GM19397 (cell line): Measurements from ENCODE around the gene PSTPIP1.

Experiments
- ATAC-seq: cut with Tn5 transposase; IDR thresholded peaks from one replicate; pipeline ENCODE4 v1.9.1; 2021; ENCODE audit warnings: mild to moderate bottlenecking, moderate library complexity; ENCODE audit not compliant: unreplicated experiment

PSTPIP1 gene

GRCh38 chr15:77029166-77030047, 34.5 kb downstream of the PSTPIP1 start:
- ATAC-seq, result no peak

GRCh38 chr15:77030048-77030927, 35.4 kb downstream of the PSTPIP1 start:
- no peak for ATAC-seq

DNA sequence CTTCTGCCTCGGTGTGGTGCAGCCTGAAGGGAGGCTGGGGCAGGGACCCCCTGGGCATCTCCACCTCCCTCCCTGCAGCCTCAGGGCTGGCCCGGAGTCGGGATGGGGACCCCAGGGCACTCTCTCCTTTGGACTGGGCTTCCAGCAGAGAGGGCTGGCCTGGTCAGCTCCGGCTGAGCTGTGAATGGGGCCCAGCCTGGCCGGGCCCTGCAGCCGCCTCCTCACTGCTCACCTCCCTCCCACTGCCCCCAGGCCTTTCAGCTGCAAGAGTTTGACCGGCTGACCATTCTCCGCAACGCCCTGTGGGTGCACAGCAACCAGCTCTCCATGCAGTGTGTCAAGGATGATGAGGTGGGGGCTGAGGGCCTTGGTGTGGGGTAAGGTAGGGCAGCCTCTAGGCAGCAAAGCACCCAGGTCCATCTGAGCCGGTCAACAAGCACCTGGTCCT, 36.0 kb downstream of the PSTPIP1 start:
- no peak for ATAC-seq

DNA sequence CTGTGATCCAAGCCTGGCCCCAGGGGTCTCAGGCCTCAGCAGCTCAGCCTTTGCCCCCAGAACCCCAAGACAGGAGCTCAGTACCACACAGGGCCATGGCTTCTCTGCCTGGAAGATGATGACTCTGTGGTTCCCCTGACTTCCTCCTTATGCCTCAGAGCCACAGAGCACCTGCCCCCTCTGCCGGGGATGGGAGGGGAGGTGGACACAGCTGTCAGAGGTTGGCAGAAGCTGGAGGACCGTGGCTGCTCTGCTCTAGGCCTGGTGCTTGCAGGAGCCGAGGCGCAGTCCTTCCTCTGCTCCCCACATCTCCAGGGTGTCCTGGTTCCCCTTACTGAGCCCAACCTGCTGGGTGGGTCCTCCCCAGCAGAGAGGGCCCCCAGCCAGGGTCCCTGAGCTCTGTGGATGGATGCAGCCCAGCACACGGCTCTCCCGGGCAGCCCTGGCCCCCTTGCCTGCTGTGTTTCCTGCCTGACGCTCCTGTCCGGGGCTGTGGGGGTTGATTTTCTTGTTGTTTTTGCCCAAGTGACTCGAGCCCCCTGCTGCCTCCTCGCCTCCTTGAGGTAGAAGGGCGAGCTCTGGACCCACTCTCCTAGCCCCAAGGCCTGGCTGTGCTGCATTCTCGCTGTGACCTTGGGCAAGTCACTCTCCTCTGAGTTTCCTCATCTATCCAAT, 36.6 kb downstream of the PSTPIP1 start:
- ATAC-seq, result no peak

GRCh38 chr15:77032052-77032646, 37.2 kb downstream of the PSTPIP1 start:
- no peak for ATAC-seq

- no peak for ATAC-seq
These were observed 37.9 kb downstream of the PSTPIP1 start for GRCh38 chr15:77032647-77033416.

DNA sequence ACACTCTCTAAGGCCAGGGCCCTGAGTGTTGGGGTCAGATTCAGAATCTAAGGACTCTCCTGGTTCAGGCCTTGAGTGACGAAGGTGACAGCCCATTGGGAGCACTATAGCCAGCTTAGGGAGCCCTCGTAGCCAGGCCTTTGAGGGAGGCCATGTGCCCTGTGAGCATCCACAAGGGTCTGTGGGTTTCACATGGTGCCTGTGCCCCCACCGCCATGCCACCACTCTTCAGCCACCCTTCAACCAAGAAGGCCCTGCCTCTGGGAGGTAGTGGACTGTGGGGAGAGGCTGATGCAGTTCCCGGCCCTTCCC, 38.4 kb downstream of the PSTPIP1 start:
- no peak for ATAC-seq

DNA sequence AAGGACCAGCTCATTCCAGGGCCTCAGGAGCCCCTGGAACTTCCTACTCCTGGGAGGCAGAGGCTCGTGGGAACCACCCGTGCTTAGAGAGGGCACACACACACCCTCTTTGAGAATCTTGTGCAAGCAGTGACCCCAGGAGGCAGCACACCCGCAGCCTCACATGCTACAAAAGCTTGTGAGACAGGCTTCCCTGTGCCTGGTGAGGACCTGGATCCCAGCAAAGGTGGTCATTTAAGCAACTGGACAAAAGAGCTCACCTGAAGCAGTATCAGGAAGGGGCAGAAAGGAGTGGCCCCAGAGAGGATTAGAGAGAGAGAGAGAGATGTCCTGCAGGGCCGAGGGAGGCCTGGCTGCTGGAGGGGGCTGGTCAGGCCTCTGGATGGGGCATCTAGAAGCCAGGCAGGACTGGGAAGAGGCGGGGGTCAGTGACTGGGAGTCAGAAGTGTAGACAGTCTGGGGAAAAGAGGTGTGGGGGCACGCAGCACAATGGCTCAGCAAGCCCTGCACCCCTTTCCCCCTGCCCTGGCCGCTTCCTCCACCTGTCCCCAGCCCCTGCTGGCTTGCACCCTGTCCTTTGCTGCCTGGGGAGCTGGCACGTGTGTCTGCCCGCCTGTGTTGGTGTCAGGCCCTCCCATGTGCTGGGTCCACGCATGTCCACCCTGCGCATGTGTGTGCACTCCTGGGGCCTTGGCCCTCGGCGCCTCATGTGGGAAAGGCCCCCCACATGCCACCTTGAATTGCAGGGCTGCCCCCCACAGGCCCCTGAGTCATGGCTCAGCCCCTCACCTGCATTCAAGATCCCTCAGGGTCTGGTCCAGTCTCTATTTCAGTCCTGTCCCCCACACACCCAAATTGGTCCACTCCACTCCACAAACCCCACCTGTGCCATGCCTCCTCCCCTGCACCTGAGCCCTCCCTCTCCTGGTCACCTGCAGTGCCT, 39.1 kb downstream of the PSTPIP1 start:
- ATAC-seq, result no peak

DNA sequence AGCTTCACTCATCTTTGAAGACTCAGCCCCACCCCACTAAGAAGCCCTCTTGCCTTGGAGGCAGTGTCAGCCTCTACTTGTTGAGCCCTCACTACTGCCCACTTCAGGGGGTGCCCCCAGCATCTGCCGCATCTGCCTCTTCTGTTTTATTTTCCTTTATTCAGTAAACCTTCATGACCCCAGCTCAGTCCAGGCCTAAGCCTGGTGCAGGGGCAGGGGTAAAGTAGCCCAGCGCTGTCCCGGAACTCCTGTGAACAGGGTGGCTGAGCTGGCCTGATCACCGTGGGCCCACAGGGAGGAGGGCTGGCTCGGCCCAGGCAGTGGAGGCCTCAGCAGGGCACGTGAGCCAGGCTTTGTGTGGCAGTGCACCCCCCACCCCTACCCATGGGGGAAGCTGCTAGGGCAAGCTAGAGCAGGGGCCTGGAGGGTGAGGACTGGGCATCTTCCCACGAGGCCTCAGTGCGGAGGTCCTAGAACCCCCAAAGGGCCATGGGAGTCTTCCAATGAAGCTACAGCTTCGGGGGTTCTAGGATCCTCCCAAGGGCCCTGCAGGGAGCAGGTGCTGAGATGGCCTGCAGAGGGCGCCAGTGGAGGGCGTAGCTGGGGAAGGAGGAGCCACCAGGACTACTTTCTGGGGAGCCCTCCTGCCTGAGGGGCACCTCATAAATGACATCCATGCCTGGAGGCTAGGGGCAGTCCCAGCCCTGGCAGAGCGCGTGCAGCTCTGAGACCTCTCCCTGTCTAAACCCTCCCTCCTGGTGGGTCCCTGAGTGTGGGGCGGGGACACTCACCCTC, 40.0 kb downstream of the PSTPIP1 start:
- ATAC-seq, result no peak

DNA sequence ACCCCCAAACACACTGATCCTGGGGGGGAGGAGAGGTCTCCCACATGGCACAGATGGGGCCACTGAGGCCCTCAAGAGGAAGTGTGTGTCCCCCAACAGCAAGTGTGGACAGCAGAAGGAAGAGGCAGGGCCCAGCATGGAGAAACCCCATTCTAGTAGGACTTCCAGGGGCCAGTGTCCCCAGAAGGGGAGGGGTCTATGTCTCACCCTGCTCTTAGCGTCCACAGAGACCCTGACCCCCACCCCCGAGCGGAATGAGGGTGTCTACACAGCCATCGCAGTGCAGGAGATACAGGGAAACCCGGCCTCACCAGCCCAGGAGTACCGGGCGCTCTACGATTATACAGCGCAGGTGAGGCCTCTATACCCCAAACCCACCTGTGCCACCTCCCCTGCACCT, 40.7 kb downstream of the PSTPIP1 start:
- no peak for ATAC-seq

DNA sequence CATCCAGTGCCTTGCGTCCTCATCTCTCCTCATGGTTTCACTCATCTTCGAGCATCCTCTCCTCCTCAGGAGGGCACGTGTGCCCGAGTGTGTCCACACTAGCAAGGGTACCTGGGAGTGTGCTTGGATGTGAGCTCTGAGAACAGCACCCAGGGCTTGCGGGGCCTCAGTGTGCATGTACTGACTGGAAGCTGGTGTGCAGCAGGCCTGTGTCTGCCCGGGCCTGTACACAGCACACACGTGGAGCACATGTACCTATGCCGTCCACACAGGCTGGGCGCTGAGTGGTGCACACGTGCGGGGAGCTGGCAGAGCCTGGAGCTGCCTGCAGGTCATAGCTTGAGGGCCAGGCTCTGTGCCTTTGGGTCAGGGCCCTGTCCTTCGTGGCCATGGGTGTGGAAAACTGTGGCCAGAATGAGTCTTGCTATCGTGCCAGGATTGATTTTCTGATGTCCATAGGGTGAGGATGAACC, 41.1 kb downstream of the PSTPIP1 start:
- no peak for ATAC-seq

- no peak for ATAC-seq
These were observed 41.8 kb downstream of the PSTPIP1 start for GRCh38 chr15:77036537-77037387.

GRCh38 chr15:77037388-77038209, 42.7 kb downstream of the PSTPIP1 start:
- ATAC-seq, result no peak

DNA sequence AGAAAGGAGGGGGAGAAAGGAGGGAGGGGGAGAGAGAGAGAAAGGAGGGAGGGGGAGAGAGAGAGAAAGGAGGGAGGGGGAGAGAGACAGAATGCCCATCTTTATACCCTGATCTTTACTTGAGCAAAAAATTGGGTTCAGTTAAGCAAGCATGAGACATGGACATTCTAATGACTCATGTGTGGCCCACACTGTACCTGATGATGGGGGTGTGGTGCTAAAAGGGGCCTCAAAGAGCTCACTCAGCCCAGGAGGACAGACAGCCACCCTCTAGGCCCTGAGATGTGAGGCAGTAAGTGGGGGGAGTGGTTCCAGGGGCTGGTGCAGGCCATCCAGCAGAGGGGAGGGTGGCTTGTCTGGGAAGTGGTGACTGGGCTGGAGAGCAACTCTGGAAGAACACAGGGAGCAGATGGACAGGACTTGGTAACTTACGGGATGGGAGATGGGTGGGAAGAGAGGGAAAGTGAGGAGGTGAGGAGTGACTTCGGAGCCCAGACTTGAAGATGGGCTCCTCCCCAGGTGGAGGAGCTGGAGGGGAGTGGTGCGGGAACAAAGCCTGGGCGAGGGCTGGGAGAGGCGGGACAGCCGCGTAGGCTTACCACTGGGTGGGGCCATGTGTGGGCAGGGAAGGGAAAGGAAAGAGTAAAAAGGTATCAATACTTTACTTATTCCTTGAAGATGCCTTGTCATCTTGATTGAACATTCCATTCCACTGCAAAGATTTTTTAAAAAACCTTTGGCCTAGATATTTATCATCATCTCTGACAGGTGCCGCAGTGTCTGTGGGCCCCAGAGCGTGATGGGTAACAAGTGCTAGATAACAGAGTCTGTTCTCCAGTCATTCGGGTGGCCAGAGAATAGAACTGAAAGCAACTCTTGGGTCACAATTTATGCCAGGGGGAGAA, 43.6 kb downstream of the PSTPIP1 start:
- ATAC-seq, result no peak

DNA sequence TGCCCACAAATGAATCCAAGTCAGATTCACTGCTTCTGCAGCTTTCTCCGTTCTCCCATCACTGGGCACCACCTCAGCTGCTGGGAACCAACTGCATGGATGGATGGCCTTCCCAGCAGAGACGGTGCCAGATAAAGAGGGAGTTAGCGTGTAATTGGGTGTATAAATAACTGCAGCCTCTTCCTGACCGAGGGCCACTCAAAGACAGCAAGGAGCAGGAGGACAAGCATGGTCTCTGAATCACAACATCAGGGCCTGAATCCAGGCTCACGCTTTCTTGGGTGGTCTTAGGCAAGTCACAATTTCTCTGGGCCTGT, 44.2 kb downstream of the PSTPIP1 start:
- ATAC-seq, result no peak

GRCh38 chr15:77039848-77040247, 44.9 kb downstream of the PSTPIP1 start:
- no peak for ATAC-seq
